HepG2 (cell line): ENCODE results near the gene AGFG1.

ENCODE experiments used
- E2F1 ChIP-seq: sonication (generic); formaldehyde crosslinking; IDR thresholded peaks from 2 replicates; pipeline ENCODE4 v1.5.0; 2020; ENCODE audit warnings: missing genetic modification reagents
- POLR2AphosphoS5 ChIP-seq: IDR thresholded peaks from 2 replicates; pipeline ENCODE4 v1.6.1; 2012; ENCODE audit warnings: low read depth, low read length
- SMARCE1 ChIP-seq: fragments of 450-650 bp; IDR thresholded peaks from 2 replicates; pipeline ENCODE4 v1.6.1; 2017; ENCODE audit warnings: borderline replicate concordance

GRCh38 chr2:227473122-227473461, 1.1 kb downstream of the AGFG1 start:
- no peak for TF ChIP-seq POLR2AphosphoS5
- TF ChIP-seq E2F1, result no peak
- TF ChIP-seq SMARCE1, result no peak
